WTC11 (cell line): ENCODE data around the gene ADAMTS10. TPM values are rescaled to one million over a fixed set of nuclear protein-coding genes. Genes with fewer than 3 reads are reported as not detected.
A peak's percentile ranks its signal among the peaks of the same experiment; 100 is the strongest.

Source experiments
- ATF6 ChIP-seq: sonication (generic); formaldehyde crosslinking; IDR thresholded peaks from 2 replicates; pipeline ENCODE4 v1.8.1; 2023; ENCODE audit warnings: mild to moderate bottlenecking, missing genetic modification reagents
- CDX4 ChIP-seq: fragments of 250-450 bp; sonication (Bioruptor Pico); IDR thresholded peaks from 2 replicates; pipeline ENCODE4 v1.9.0; 2021; ENCODE audit warnings: moderate library complexity, mild to moderate bottlenecking, inconsistent platforms, borderline replicate concordance
- ELF4 ChIP-seq: sonication (generic); formaldehyde crosslinking; IDR thresholded peaks from 2 replicates; pipeline ENCODE4 v1.8.1; 2022; ENCODE audit warnings: low read depth, mild to moderate bottlenecking, moderate library complexity, missing genetic modification reagents
- FOXJ3 ChIP-seq: sonication (generic); formaldehyde crosslinking; IDR thresholded peaks from 2 replicates; pipeline ENCODE4 v1.9.0; 2021; ENCODE audit warnings: missing genetic modification reagents, mild to moderate bottlenecking, borderline replicate concordance
- GABPB1 ChIP-seq: sonication (generic); formaldehyde crosslinking; IDR thresholded peaks from 2 replicates; pipeline ENCODE4 v1.8.1; 2023; ENCODE audit warnings: mild to moderate bottlenecking, missing genetic modification reagents
- HMGA2 ChIP-seq: fragments of 250-450 bp; sonication (Bioruptor Pico); IDR thresholded peaks from 2 replicates; pipeline ENCODE4 v1.4.0; 2021; ENCODE audit warnings: mild to moderate bottlenecking, moderate library complexity
- HMGXB4 ChIP-seq: sonication (generic); formaldehyde crosslinking; IDR thresholded peaks from 2 replicates; pipeline ENCODE4 v1.8.1; 2023; ENCODE audit warnings: mild to moderate bottlenecking, moderate library complexity, missing genetic modification reagents
- NR1H2 ChIP-seq: sonication (generic); formaldehyde crosslinking; IDR thresholded peaks from 2 replicates; pipeline ENCODE4 v1.9.0; 2021; ENCODE audit warnings: mild to moderate bottlenecking, moderate library complexity, missing genetic modification reagents
- SMAD4 ChIP-seq: sonication (generic); formaldehyde crosslinking; IDR thresholded peaks from 2 replicates; pipeline ENCODE4 v1.8.0; 2022; ENCODE audit warnings: mild to moderate bottlenecking, missing genetic modification reagents
- TEAD1 ChIP-seq: sonication (generic); formaldehyde crosslinking; IDR thresholded peaks from 2 replicates; pipeline ENCODE4 v1.8.0; 2022; ENCODE audit warnings: mild to moderate bottlenecking, missing genetic modification reagents
- ZNF138 ChIP-seq: sonication (generic); formaldehyde crosslinking; conservative IDR thresholded peaks from 2 replicates; pipeline ENCODE4 v1.8.1; 2022; ENCODE audit warnings: mild to moderate bottlenecking, moderate library complexity, missing genetic modification reagents
- ZNF219 ChIP-seq: sonication (generic); formaldehyde crosslinking; IDR thresholded peaks from 2 replicates; pipeline ENCODE4 v1.8.0; 2023; ENCODE audit warnings: missing genetic modification reagents, mild to moderate bottlenecking, borderline replicate concordance
- ZNF396 ChIP-seq: fragments of 250-450 bp; sonication (Bioruptor Pico); IDR thresholded peaks from 2 replicates; pipeline ENCODE4 v1.8.0; 2021; ENCODE audit warnings: mild to moderate bottlenecking, moderate library complexity, borderline replicate concordance
- ZNF423 ChIP-seq: fragments of 250-450 bp; sonication (Bioruptor Pico); IDR thresholded peaks from 2 replicates; pipeline ENCODE4 v2.1.2; 2022; ENCODE audit warnings: mild to moderate bottlenecking, moderate library complexity
- total RNA-seq: library from RNA; stranded (reverse); gene quantifications from 3 replicates; pipeline ENCODE4 v1.2.3, GENCODE V29; 2021
- TF ChIP-seq, protein P1 (sequence below): fragments of 250-450 bp; sonication (Bioruptor Pico); IDR thresholded peaks from 2 replicates; pipeline ENCODE4 v1.9.0; 2021; ENCODE audit warnings: mild to moderate bottlenecking
- TF ChIP-seq, protein P2 (sequence below): fragments of 250-450 bp; sonication (Bioruptor Pico); IDR thresholded peaks from 2 replicates; pipeline ENCODE4 v1.8.0; 2021; ENCODE audit warnings: mild to moderate bottlenecking
- TF ChIP-seq, protein P3 (sequence below): fragments of 200-600 bp; IDR thresholded peaks from 2 replicates; pipeline ENCODE4 v1.8.0; 2022; ENCODE audit warnings: antibody characterized with exemption
- TF ChIP-seq, protein P4 (sequence below): sonication (generic); formaldehyde crosslinking; IDR thresholded peaks from 2 replicates; pipeline ENCODE4 v1.8.0; 2023; ENCODE audit warnings: missing genetic modification reagents

The ADAMTS10 gene
- total RNA-seq, 1 experiment from 2014 or later: 16.0 TPM

DNA sequence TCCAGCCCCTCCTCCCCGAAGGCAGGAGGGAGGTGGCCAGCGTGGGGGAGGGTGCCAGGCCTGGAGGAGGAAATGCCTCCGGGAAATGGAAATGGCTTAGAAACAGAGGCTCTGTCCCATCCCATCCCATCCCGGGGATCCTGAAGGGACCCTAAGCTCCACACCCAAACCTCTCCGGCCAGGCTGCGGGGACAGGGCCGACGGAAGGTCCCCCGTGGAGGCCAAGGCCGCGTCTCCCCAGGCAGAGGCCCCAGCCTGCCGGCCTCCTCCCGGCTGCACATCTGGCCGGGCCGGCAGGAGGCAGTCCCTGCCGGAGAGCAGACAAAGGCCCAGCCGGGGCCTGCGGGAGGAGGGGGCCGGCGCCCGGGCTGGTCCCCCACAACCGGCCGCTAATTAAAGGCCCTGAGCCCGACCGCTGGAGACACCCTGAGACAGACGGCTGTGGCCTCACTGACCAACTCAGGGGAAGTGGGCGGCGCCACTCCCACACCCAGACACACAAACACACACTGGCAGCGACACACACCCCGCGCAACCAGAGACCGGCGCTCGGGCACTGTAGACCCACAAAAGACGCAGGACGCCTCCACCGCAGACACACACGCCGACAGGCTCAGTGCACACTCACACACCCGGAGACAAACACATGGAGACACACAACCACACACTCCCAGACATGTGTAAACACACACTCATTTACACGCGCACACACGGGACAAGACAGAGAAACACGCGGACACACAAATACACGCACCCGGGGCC lies 1.1 kb downstream of the ADAMTS10 start (continued):
- TF ChIP-seq, protein P1, sequence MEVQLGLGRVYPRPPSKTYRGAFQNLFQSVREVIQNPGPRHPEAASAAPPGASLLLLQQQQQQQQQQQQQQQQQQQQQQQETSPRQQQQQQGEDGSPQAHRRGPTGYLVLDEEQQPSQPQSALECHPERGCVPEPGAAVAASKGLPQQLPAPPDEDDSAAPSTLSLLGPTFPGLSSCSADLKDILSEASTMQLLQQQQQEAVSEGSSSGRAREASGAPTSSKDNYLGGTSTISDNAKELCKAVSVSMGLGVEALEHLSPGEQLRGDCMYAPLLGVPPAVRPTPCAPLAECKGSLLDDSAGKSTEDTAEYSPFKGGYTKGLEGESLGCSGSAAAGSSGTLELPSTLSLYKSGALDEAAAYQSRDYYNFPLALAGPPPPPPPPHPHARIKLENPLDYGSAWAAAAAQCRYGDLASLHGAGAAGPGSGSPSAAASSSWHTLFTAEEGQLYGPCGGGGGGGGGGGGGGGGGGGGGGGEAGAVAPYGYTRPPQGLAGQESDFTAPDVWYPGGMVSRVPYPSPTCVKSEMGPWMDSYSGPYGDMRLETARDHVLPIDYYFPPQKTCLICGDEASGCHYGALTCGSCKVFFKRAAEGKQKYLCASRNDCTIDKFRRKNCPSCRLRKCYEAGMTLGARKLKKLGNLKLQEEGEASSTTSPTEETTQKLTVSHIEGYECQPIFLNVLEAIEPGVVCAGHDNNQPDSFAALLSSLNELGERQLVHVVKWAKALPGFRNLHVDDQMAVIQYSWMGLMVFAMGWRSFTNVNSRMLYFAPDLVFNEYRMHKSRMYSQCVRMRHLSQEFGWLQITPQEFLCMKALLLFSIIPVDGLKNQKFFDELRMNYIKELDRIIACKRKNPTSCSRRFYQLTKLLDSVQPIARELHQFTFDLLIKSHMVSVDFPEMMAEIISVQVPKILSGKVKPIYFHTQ (CRISPR knock-in tag): no peak
- TF ChIP-seq ZNF219 (CRISPR knock-in tag) (no peak), GABPB1 (CRISPR knock-in tag) (no peak), SMAD4 (CRISPR knock-in tag) (no peak), ELF4 (CRISPR knock-in tag) (no peak), ZNF396 (CRISPR knock-in tag) (no peak), CDX4 (no peak), NR1H2 (CRISPR knock-in tag) (no peak), TEAD1 (peak; percentile 15; the same call in 1 of the 2 replicates), FOXJ3 (no peak), ATF6 (CRISPR knock-in tag) (no peak), ZNF423 (peak; percentile 91), HMGA2 (CRISPR knock-in tag) (no peak), HMGXB4 (0 out of 2 replicates have a peak, but pooled peaks have one; percentile 37), ZNF138 (CRISPR knock-in tag) (no peak)
- TF ChIP-seq, protein P2, sequence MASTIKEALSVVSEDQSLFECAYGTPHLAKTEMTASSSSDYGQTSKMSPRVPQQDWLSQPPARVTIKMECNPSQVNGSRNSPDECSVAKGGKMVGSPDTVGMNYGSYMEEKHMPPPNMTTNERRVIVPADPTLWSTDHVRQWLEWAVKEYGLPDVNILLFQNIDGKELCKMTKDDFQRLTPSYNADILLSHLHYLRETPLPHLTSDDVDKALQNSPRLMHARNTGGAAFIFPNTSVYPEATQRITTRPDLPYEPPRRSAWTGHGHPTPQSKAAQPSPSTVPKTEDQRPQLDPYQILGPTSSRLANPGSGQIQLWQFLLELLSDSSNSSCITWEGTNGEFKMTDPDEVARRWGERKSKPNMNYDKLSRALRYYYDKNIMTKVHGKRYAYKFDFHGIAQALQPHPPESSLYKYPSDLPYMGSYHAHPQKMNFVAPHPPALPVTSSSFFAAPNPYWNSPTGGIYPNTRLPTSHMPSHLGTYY (CRISPR knock-in tag): no peak
- TF ChIP-seq, protein P3, sequence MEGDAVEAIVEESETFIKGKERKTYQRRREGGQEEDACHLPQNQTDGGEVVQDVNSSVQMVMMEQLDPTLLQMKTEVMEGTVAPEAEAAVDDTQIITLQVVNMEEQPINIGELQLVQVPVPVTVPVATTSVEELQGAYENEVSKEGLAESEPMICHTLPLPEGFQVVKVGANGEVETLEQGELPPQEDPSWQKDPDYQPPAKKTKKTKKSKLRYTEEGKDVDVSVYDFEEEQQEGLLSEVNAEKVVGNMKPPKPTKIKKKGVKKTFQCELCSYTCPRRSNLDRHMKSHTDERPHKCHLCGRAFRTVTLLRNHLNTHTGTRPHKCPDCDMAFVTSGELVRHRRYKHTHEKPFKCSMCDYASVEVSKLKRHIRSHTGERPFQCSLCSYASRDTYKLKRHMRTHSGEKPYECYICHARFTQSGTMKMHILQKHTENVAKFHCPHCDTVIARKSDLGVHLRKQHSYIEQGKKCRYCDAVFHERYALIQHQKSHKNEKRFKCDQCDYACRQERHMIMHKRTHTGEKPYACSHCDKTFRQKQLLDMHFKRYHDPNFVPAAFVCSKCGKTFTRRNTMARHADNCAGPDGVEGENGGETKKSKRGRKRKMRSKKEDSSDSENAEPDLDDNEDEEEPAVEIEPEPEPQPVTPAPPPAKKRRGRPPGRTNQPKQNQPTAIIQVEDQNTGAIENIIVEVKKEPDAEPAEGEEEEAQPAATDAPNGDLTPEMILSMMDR: no peak
- TF ChIP-seq, protein P4, sequence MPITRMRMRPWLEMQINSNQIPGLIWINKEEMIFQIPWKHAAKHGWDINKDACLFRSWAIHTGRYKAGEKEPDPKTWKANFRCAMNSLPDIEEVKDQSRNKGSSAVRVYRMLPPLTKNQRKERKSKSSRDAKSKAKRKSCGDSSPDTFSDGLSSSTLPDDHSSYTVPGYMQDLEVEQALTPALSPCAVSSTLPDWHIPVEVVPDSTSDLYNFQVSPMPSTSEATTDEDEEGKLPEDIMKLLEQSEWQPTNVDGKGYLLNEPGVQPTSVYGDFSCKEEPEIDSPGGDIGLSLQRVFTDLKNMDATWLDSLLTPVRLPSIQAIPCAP (CRISPR knock-in tag): no peak
- TF ChIP-seq, all 79 proteins: peak for 8
